GM23248 (cell line): ENCODE data around the gene IKZF3.

Experiments
- EZH2 ChIP-seq: fragments of 200-600 bp; sonication (generic); IDR thresholded peaks from 2 replicates; pipeline ENCODE4 v1.6.1; 2018; ENCODE audit warnings: antibody characterized with exemption, mild to moderate bottlenecking; ENCODE audit not compliant: insufficient read depth, poor library complexity, severe bottlenecking
- EZH2phosphoT487 ChIP-seq: fragments of 200-600 bp; sonication (generic); IDR thresholded peaks from 2 replicates; pipeline ENCODE4 v1.6.1; 2018; ENCODE audit warnings: antibody characterized with exemption, moderate library complexity, mild to moderate bottlenecking, low read depth; ENCODE audit not compliant: insufficient read depth

- no peak for TF ChIP-seq EZH2
- TF ChIP-seq EZH2phosphoT487 = no peak
Measured at GRCh38 chr17:39845052-39845846, 18.9 kb downstream of the IKZF3 start.
